ENCODE data around the gene TTLL11. TPM values are rescaled to one million over a fixed set of nuclear protein-coding genes. Genes with fewer than 3 reads are reported as not detected.

The TTLL11 gene
- total RNA-seq, 4 donors from 2014 or later = 9.1 to 47.4 (median 11.3) TPM

DNA sequence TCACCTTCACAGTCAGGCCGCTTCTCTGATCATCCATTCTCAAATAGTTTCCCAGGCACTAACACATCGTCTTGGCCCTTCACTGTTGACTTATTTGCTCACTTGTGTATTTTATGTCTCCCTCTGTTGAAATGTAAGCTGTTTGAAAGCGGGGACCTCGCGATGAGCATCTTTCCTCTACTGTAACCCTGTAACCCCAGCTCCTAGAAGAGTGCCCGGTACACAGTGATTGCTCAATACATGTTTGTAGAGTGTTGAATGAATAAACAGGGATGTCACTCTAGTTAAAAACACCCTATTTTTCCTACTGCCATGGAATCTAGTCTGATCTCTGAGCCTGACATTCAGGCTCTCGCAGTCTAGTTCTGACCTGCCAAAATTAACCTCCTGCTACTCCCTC is 150.8 kb downstream of the TTLL11 start:
- H3K27ac ChIP-seq = no peak overlapping the region
- no peak for DNase-seq
- H3K9me3 ChIP-seq = no peaks in the 10 kb centered on the region
- 90 to 98% methylated on average over 7 of the region's 7 CpGs for WGBS, 2 donors (ENCODE audit: low coverage in 1 of 2)
- in situ Hi-C loops (cut with MboI; ENCODE audit: low pct_ligation_motif_present in 1 of 4, low pct_unique_long_range_greater_than_20kb in 1 of 4, low sequenced_read_pairs in 3 of 4) = no loop called here
- intact Hi-C loops (cut with DNase I; ENCODE audit: low total_unique reads) = no loop called here
- H3K36me3 ChIP-seq = no peaks in the 10 kb centered on the region
- TF ChIP-seq, protein P1, sequence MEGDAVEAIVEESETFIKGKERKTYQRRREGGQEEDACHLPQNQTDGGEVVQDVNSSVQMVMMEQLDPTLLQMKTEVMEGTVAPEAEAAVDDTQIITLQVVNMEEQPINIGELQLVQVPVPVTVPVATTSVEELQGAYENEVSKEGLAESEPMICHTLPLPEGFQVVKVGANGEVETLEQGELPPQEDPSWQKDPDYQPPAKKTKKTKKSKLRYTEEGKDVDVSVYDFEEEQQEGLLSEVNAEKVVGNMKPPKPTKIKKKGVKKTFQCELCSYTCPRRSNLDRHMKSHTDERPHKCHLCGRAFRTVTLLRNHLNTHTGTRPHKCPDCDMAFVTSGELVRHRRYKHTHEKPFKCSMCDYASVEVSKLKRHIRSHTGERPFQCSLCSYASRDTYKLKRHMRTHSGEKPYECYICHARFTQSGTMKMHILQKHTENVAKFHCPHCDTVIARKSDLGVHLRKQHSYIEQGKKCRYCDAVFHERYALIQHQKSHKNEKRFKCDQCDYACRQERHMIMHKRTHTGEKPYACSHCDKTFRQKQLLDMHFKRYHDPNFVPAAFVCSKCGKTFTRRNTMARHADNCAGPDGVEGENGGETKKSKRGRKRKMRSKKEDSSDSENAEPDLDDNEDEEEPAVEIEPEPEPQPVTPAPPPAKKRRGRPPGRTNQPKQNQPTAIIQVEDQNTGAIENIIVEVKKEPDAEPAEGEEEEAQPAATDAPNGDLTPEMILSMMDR (IDR thresholded peaks at IDR 0.05) = no peak
- no peak for TF ChIP-seq POLR2AphosphoS5 (IDR thresholded peaks at IDR 0.05)
- TF ChIP-seq EP300 (IDR thresholded peaks at IDR 0.05; ENCODE audit: low read depth) = no peak
- TF ChIP-seq POLR2A (IDR thresholded peaks at IDR 0.05) = no peak
- H3K4me1 ChIP-seq = peaks cover 0 to 6% (median 0%) of the 10 kb centered on the region in 4 donors
- no peak overlapping the region for H3K4me3 ChIP-seq
- H3K27me3 ChIP-seq = no peaks in the 10 kb centered on the region

DNA sequence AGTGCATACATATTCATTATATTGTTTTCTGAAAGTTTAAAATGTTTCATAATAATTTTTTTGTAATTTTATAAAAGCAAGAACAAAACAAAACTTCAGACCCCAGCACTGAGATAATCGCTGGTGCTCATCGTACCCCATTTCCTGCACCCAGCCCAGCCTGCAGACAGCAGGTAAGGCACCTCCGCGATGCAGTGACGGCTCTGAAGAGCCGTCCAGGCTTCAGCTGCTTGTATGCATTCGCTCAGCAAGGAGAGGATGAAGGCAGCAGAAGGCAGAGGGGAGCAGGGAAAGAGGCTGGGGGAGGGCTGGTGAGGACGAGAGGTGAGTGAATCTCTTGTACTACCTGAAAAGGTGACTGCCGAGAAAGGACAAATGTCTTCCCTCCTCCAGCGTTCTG is 153.5 kb downstream of the TTLL11 start:
- no peak overlapping the region for H3K4me3 ChIP-seq
- no peak for TF ChIP-seq POLR2A (IDR thresholded peaks at IDR 0.05)
- TF ChIP-seq, protein P1 (IDR thresholded peaks at IDR 0.05) = no peak
- no peak for TF ChIP-seq EP300 (IDR thresholded peaks at IDR 0.05; ENCODE audit: low read depth)
- no peak for TF ChIP-seq POLR2AphosphoS5 (IDR thresholded peaks at IDR 0.05)
- peaks cover 0 to 6% (median 0%) of the 10 kb centered on the region in 4 donors for H3K4me1 ChIP-seq
- DNase-seq = no peak
- 64 to 74% methylated on average over 3 to 10 of the region's 10 CpGs for WGBS, 2 donors (ENCODE audit: low coverage in 1 of 2)
- H3K27ac ChIP-seq = no peak overlapping the region
- no peaks in the 10 kb centered on the region for H3K27me3 ChIP-seq
- in situ Hi-C loops (cut with MboI; ENCODE audit: low pct_ligation_motif_present in 1 of 4, low pct_unique_long_range_greater_than_20kb in 1 of 4, low sequenced_read_pairs in 3 of 4) (no loop called here), intact Hi-C loops (cut with DNase I; ENCODE audit: low total_unique reads) (no loop called here)
- H3K9me3 ChIP-seq = no peaks in the 10 kb centered on the region
- no peaks in the 10 kb centered on the region for H3K36me3 ChIP-seq

DNA sequence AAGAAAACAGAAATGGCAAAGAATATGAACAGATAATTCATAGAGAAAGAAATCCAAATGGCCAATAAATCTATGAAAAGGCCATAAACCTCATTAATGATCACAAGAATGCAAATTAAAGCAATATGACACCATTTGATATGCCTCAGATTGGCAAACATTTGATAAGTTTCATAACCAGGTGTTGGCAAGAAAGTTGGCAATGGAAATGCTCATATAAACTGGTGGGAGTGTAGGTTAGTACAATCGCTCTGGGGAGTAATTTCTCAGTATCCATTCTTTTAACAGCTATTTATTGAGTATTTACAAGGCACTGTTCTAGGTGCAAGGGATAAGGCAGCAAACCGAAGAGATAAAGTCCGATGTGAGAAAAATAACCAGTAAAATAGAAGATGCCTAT is 154.5 kb downstream of the TTLL11 start:
- TF ChIP-seq POLR2AphosphoS5 (IDR thresholded peaks at IDR 0.05) (no peak), POLR2A (IDR thresholded peaks at IDR 0.05) (no peak)
- TF ChIP-seq, protein P1 (IDR thresholded peaks at IDR 0.05) = no peak

DNA sequence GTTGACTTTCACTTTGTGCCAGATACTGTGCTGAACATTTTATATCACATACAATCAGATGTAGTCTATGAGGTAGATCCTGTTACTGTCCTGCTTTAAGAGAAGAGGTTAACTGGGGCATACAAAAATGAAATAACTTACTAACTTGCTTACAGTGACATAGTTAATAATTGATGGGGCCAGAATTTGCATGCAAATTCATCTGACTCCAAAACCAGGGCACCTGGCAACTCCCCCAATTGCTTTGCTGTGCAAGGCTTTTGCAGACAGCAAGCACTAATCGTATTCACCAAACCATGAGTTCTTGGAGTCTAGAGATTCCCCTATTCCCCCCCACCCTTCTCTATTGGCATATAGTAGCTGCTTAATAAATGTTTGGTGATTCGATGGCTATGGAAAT is 155.9 kb downstream of the TTLL11 start:
- TF ChIP-seq POLR2AphosphoS5 (IDR thresholded peaks at IDR 0.05) = no peak
- TF ChIP-seq EP300 (IDR thresholded peaks at IDR 0.05; ENCODE audit: low read depth) = no peak
- TF ChIP-seq, protein P1 (IDR thresholded peaks at IDR 0.05) = no peak
- TF ChIP-seq POLR2A (IDR thresholded peaks at IDR 0.05) = no peak
- in situ Hi-C loops (cut with MboI; ENCODE audit: low pct_ligation_motif_present in 1 of 4, low pct_unique_long_range_greater_than_20kb in 1 of 4, low sequenced_read_pairs in 3 of 4) (no loop called here), intact Hi-C loops (cut with DNase I; ENCODE audit: low total_unique reads) (no loop called here)
- Histone ChIP-seq H3K27ac (no peak overlapping the region), H3K4me3 (no peak overlapping the region), H3K9me3 (no peaks in the 10 kb centered on the region), H3K27me3 (no peaks in the 10 kb centered on the region), H3K36me3 (no peaks in the 10 kb centered on the region), H3K4me1 (peaks cover 0 to 6% (median 0%) of the 10 kb centered on the region in 4 donors)
- 89 to 95% methylated on average over 2 of the region's 2 CpGs for WGBS, 2 donors (ENCODE audit: low coverage in 1 of 2)
- DNase-seq = no peak

More for the DNA sequence above, 154.5 kb downstream of the TTLL11 start:
- H3K27me3 ChIP-seq = no peaks in the 10 kb centered on the region
- DNase-seq = no peak
- in situ Hi-C loops (cut with MboI; ENCODE audit: low pct_ligation_motif_present in 1 of 4, low pct_unique_long_range_greater_than_20kb in 1 of 4, low sequenced_read_pairs in 3 of 4) = no loop called here
- intact Hi-C loops (cut with DNase I; ENCODE audit: low total_unique reads) = no loop called here
- no peaks in the 10 kb centered on the region for H3K36me3 ChIP-seq
- no peaks in the 10 kb centered on the region for H3K9me3 ChIP-seq
- H3K4me3 ChIP-seq = no peak overlapping the region
- 52 to 58% methylated on average over 3 of the region's 3 CpGs for WGBS, 2 donors (ENCODE audit: low coverage in 1 of 2)
- H3K27ac ChIP-seq = no peak overlapping the region
- H3K4me1 ChIP-seq = peaks cover 0 to 6% (median 0%) of the 10 kb centered on the region in 4 donors

All from transverse colon (tissue), 4 donors.